GM10248 (cell line): ENCODE data around the gene SLC24A3.

ENCODE experiments used
- CTCF ChIA-PET: fragments of 300-600 bp; sonication (Branson Sonifier 250); formaldehyde crosslinking; extraction: SDS; loops from one replicate; lab custom pipeline; 2021; ENCODE audit warnings: antibody characterized with exemption; lab: Yijun Ruan, JAX
- POLR2A ChIA-PET: fragments of 350-650 bp; sonication (Branson Sonifier 250); formaldehyde crosslinking; extraction: SDS; loops from one replicate; lab custom pipeline; 2020; ENCODE audit warnings: antibody characterized with exemption; lab: Yijun Ruan, JAX
- DNase-seq: peaks from one replicate; pipeline ENCODE4 v3.0.0; 2012; ENCODE audit errors: extremely low spot score
- CTCF ChIP-seq: IDR thresholded peaks from 2 replicates; pipeline ENCODE4 v1.5.1; 2012; ENCODE audit warnings: mild to moderate bottlenecking, low read depth; ENCODE audit errors: extremely low read depth, missing control alignments, control extremely low read depth

Gene SLC24A3

GRCh38 chr20:19466206-19466928 is 253.9 kb downstream of the SLC24A3 start:
- ChIA-PET POLR2A (no interaction called here), CTCF (interaction anchor here (0.9 kb wide), 1 partner anchor 21 kb away, joined by 3 read pairs; no protein-coding TSS in a partner anchor)
- DNase-seq: no peak
- TF ChIP-seq CTCF: no peak

- ChIA-PET POLR2A (no interaction called here), CTCF (no interaction called here)
- no peak for TF ChIP-seq CTCF
- DNase-seq: no peak
Measured at GRCh38 chr20:19473216-19473921, 260.9 kb downstream of the SLC24A3 start.

GRCh38 chr20:19473922-19474286 is 261.5 kb downstream of the SLC24A3 start:
- DNase-seq: no peak
- CTCF ChIA-PET: no interaction called here
- POLR2A ChIA-PET: no interaction called here
- no peak for TF ChIP-seq CTCF

- DNase-seq: no peak
- no peak for TF ChIP-seq CTCF
- POLR2A ChIA-PET: no interaction called here
- CTCF ChIA-PET: no interaction called here
Measured at GRCh38 chr20:19478320-19478895, 266.0 kb downstream of the SLC24A3 start.

- no peak for TF ChIP-seq CTCF
- DNase-seq: no peak
- ChIA-PET POLR2A (no interaction called here), CTCF (interaction anchor here (2.0 kb wide), 1 partner anchor 12 kb away, joined by 6 read pairs; no protein-coding TSS in a partner anchor)
Measured at GRCh38 chr20:19482726-19483125, 270.3 kb downstream of the SLC24A3 start.

- ChIA-PET CTCF (interaction anchor here (0.7 to 2.0 kb wide), 2 partner anchors 13 to 101 kb away, joined by 4 to 6 read pairs; no protein-coding TSS in a partner anchor), POLR2A (no interaction called here)
- no peak for DNase-seq
- TF ChIP-seq CTCF: no peak
Measured at GRCh38 chr20:19483309-19483708, 270.9 kb downstream of the SLC24A3 start.
